ENCODE measurements around the gene PDLIM5.

The PDLIM5 gene

DNA sequence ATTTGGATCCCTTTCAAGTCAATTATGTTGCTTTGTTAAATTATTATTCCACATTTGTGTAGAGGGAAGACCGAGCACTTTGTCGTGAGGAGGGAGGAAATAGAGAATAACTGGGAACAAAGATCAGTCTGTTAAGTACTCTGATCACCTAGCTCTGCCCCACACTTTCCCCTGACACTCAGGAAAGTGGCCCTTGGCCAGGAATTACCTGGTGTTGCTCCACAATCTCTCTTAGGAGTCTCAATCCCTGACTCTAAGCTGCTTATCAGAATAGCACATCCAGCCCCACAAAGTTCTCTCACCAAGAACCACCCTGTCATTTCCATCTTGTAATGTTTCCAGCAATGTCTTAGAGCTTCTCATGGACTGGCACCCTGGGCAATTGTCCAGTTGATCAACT is 222.2 kb downstream of the PDLIM5 start:
- no peak for TF ChIP-seq CTCF (IDR thresholded peaks at IDR 0.05; ENCODE audit: low read depth, low read length, missing control alignments)
- in situ Hi-C loops (cut with HindIII; ENCODE audit: low sequenced_read_pairs): no loop called here

DNA sequence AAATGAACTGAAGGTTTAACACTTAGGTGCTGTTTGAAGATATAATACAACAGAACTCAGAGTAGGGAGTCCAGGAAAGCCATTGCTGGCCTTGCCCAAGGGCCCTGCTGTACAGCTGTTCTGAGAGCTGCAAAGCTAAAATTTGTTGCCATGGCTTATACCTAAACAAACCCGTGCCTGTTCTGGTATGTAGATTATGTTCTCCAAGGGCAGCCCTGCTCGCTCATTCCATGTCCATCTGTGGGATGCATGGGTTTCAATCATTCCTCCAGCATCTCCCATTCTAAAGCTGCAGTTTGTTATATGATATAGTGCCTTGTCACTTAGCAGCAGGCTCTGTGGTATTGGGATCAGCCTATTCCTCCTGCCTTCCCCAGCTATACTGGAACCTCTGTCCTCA is 225.2 kb downstream of the PDLIM5 start:
- no peak overlapping the region for H3K4me3 ChIP-seq (ENCODE audit: low read depth, low read length)
- DNase-seq (ENCODE audit: low read depth): no peak
- in situ Hi-C loops (cut with HindIII; ENCODE audit: low sequenced_read_pairs): no loop called here
- TF ChIP-seq CTCF (IDR thresholded peaks at IDR 0.05; ENCODE audit: low read depth, low read length, missing control alignments): no peak

More for the DNA sequence above, 222.2 kb downstream of the PDLIM5 start:
- no peak overlapping the region for H3K4me3 ChIP-seq (ENCODE audit: low read depth, low read length)
- DNase-seq (ENCODE audit: low read depth): no peak

DNA sequence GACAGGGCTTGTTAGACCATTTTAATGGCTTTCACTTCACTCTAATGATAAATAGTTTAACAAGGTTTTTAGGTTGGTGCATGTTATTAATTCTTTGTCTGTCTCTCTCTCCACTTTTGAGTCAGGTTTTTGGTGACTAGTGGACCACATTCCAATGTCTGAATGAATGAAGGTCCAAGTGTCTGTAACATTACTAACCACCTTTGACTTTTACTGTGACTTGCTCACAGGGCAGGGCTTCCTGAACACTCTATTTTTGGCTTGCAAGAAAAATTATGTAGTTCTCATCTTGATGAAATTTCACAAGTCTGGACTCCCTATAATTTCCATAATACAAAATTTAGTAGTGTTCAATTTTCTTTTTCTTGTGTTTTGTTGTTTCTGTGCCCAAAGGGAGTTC is 227.2 kb downstream of the PDLIM5 start:
- no peak for DNase-seq (ENCODE audit: low read depth)
- H3K4me3 ChIP-seq (ENCODE audit: low read depth, low read length): no peak overlapping the region
- in situ Hi-C loops (cut with HindIII; ENCODE audit: low sequenced_read_pairs): no loop called here
- TF ChIP-seq CTCF (IDR thresholded peaks at IDR 0.05; ENCODE audit: low read depth, low read length, missing control alignments): no peak

DNA sequence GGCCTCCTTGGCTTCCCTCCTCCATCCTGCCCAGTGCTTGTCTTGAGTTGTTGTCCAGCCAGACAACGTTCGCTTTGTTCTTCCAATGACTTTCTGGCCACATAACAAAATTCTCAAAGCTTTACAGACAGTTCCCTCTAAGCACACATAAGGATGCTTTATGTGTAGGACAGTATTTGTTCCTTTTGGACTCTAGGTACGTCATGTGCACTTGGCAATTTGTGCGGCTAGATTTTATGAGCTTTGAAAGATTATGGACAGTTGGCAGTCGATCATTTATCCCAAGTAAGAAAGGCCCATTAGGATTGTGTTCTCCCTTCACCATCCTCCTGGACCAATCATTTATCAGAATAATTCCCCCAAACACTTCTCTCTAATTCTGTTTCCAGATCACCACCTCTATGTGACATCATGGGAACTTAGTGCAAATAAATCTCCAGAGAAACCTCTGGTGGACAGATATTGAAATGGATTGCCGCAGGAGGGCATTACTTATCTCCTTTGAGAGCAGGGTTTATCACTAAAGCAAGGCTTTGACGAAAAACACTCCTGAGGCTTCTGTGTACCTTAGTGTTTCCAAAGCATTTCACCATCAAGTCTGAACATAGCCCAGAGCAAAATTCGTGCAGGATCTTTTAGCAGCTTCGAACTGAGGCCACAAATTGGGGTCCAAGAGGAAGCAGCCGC is 228.6 kb downstream of the PDLIM5 start:
- TF ChIP-seq CTCF (IDR thresholded peaks at IDR 0.05; ENCODE audit: low read depth, low read length, missing control alignments): no peak
- DNase-seq (ENCODE audit: low read depth): no peak
- no peak overlapping the region for H3K4me3 ChIP-seq (ENCODE audit: low read depth, low read length)
- in situ Hi-C loops (cut with HindIII; ENCODE audit: low sequenced_read_pairs): no loop called here

GRCh38 chr4:94686086-94686485 is 234.3 kb downstream of the PDLIM5 start:
- in situ Hi-C loops (cut with HindIII; ENCODE audit: low sequenced_read_pairs): no loop called here
- no peak for DNase-seq (ENCODE audit: low read depth)
- no peak for TF ChIP-seq CTCF (IDR thresholded peaks at IDR 0.05; ENCODE audit: low read depth, low read length, missing control alignments)
- no peak overlapping the region for H3K4me3 ChIP-seq (ENCODE audit: low read depth, low read length)

- no peak for TF ChIP-seq CTCF (IDR thresholded peaks at IDR 0.05; ENCODE audit: low read depth, low read length, missing control alignments)
- in situ Hi-C loops (cut with HindIII; ENCODE audit: low sequenced_read_pairs): no loop called here
- DNase-seq (ENCODE audit: low read depth): no peak
- no peak overlapping the region for H3K4me3 ChIP-seq (ENCODE audit: low read depth, low read length)
Observed at GRCh38 chr4:94689155-94689860, 237.6 kb downstream of the PDLIM5 start.
